ENCODE measurements around the gene RTL1. TPM values are rescaled to one million over a fixed set of nuclear protein-coding genes. Genes with fewer than 3 reads are reported as not detected.

RTL1 gene
- total RNA-seq, 1 donor from 2014 or later = not detected

- DNase-seq (ENCODE audit: low spot score) = no peak
- ATAC-seq = no peak
Measured at GRCh38 chr14:100836941-100837804, 66.3 kb downstream of the RTL1 start.

- ATAC-seq (no peak), DNase-seq (ENCODE audit: low spot score) (no peak)
Measured at GRCh38 chr14:100836311-100836805, 67.2 kb downstream of the RTL1 start.

- ATAC-seq (no peak), DNase-seq (ENCODE audit: low spot score) (no peak)
Measured at GRCh38 chr14:100835548-100836310, 67.8 kb downstream of the RTL1 start.

- ATAC-seq (no peak), DNase-seq (ENCODE audit: low spot score) (no peak)
Measured at GRCh38 chr14:100834794-100835547, 68.6 kb downstream of the RTL1 start.

GRCh38 chr14:100834082-100834793 is 69.3 kb downstream of the RTL1 start:
- DNase-seq (ENCODE audit: low spot score) (no peak), ATAC-seq (no peak)

- ATAC-seq (no peak), DNase-seq (ENCODE audit: low spot score) (no peak)
Measured at GRCh38 chr14:100832311-100832960, 71.1 kb downstream of the RTL1 start.

- no peak for ATAC-seq
Measured at GRCh38 chr14:100830681-100831080, 72.8 kb downstream of the RTL1 start.

More at GRCh38 chr14:100830681-100831080, 72.8 kb downstream of the RTL1 start:
- DNase-seq (ENCODE audit: low spot score) = no peak

Other genes starting within 250 kb of the RTL1 start
- gene DLK1, start 176.8 kb downstream of the RTL1 start, total RNA-seq = 1.3 TPM
- 26.7 TPM for gene MEG3, start 77.6 kb downstream of the RTL1 start, total RNA-seq